ENCODE data around the gene ATPAF1. TPM values are rescaled to one million over a fixed set of nuclear protein-coding genes. Genes with fewer than 3 reads are reported as not detected.

Gene ATPAF1
- total and polyA plus RNA-seq, 7 donors = 60.9 to 156 (median 100) TPM

GRCh38 chr1:46649764-46650163, 18.4 kb downstream of the ATPAF1 start:
- H3K27me3 ChIP-seq (ENCODE audit: insufficient read depth in 3 of 3, low read length in 2 of 3) = no peaks in the 10 kb centered on the region
- no peak for DNase-seq
- WGBS, 3 donors = 89 to 100% (median 98%) methylated on average over 2 of the region's 2 CpGs
- intact Hi-C loops (cut with DNase I) = no loop called here
- peaks cover 2% of the 10 kb centered on the region for H3K9me3 ChIP-seq
- no peak overlapping the region for H3K27ac ChIP-seq
- H3K4me3 ChIP-seq = no peak overlapping the region
- no peaks in the 10 kb centered on the region for H3K4me1 ChIP-seq
- no peak for TF ChIP-seq CTCF (IDR thresholded peaks at IDR 0.05)
- H3K36me3 ChIP-seq (ENCODE audit: insufficient read depth in 1 of 2, low read depth in 1 of 2) = peaks cover 10 to 76% of the 10 kb centered on the region in 2 donors
- ATAC-seq = no peak

GRCh38 chr1:46647611-46648010, 20.6 kb downstream of the ATPAF1 start:
- no peak overlapping the region for H3K4me3 ChIP-seq
- H3K9me3 ChIP-seq = peaks cover 2% of the 10 kb centered on the region
- DNase-seq = no peak
- H3K36me3 ChIP-seq (ENCODE audit: insufficient read depth in 1 of 2, low read depth in 1 of 2) = peaks cover 4 to 64% of the 10 kb centered on the region in 2 donors
- TF ChIP-seq CTCF (IDR thresholded peaks at IDR 0.05) = no peak
- no peaks in the 10 kb centered on the region for H3K4me1 ChIP-seq
- WGBS, 3 donors = 97 to 98% (median 97%) methylated on average over 3 of the region's 3 CpGs
- H3K27me3 ChIP-seq (ENCODE audit: insufficient read depth in 3 of 3, low read length in 2 of 3) = no peaks in the 10 kb centered on the region
- ATAC-seq = no peak
- no peak overlapping the region for H3K27ac ChIP-seq
- intact Hi-C loops (cut with DNase I) = no loop called here

GRCh38 chr1:46646844-46647243, 21.3 kb downstream of the ATPAF1 start:
- H3K27me3 ChIP-seq (ENCODE audit: insufficient read depth in 3 of 3, low read length in 2 of 3) = no peaks in the 10 kb centered on the region
- H3K27ac ChIP-seq = no peak overlapping the region
- no peak for ATAC-seq
- no peak for DNase-seq
- peaks cover 9 to 64% of the 10 kb centered on the region in 2 donors for H3K36me3 ChIP-seq (ENCODE audit: insufficient read depth in 1 of 2, low read depth in 1 of 2)
- WGBS, 3 donors = 93 to 97% (median 93%) methylated on average over 2 of the region's 2 CpGs
- intact Hi-C loops (cut with DNase I) = no loop called here
- no peak overlapping the region for H3K4me3 ChIP-seq
- no peaks in the 10 kb centered on the region for H3K4me1 ChIP-seq
- H3K9me3 ChIP-seq = peaks cover 2% of the 10 kb centered on the region
- no peak for TF ChIP-seq CTCF (IDR thresholded peaks at IDR 0.05)

GRCh38 chr1:46646331-46646730, 21.8 kb downstream of the ATPAF1 start:
- intact Hi-C loops (cut with DNase I) = no loop called here
- no peak for DNase-seq
- Histone ChIP-seq H3K27ac (no peak overlapping the region), H3K36me3 (ENCODE audit: insufficient read depth in 1 of 2, low read depth in 1 of 2) (peaks cover 10 to 69% of the 10 kb centered on the region in 2 donors), H3K4me1 (no peaks in the 10 kb centered on the region), H3K9me3 (peaks cover 2% of the 10 kb centered on the region), H3K27me3 (ENCODE audit: insufficient read depth in 3 of 3, low read length in 2 of 3) (no peaks in the 10 kb centered on the region), H3K4me3 (no peak overlapping the region)
- TF ChIP-seq CTCF (IDR thresholded peaks at IDR 0.05) = no peak
- 97 to 98% (median 98%) methylated on average over 1 of the region's 1 CpG for WGBS, 3 donors
- no peak for ATAC-seq

- Histone ChIP-seq H3K27me3 (ENCODE audit: insufficient read depth in 3 of 3, low read length in 2 of 3) (no peaks in the 10 kb centered on the region), H3K9me3 (peaks cover 2% of the 10 kb centered on the region), H3K27ac (no peak overlapping the region), H3K36me3 (ENCODE audit: insufficient read depth in 1 of 2, low read depth in 1 of 2) (peaks cover 10 to 73% of the 10 kb centered on the region in 2 donors), H3K4me3 (no peak overlapping the region), H3K4me1 (no peaks in the 10 kb centered on the region)
- no peak for TF ChIP-seq CTCF (IDR thresholded peaks at IDR 0.05)
- intact Hi-C loops (cut with DNase I) = no loop called here
- no peak for ATAC-seq
- no peak for DNase-seq
- 92 to 96% (median 94%) methylated on average over 4 of the region's 4 CpGs for WGBS, 3 donors
Measured at GRCh38 chr1:46645815-46646214, 22.3 kb downstream of the ATPAF1 start.

All from psoas muscle (tissue), 8 donors.